Measurements from ENCODE around the gene NTN1. TPM values are rescaled to one million over a fixed set of nuclear protein-coding genes. Genes with fewer than 3 reads are reported as not detected.

The NTN1 gene
- total RNA-seq, 2 donors from 2014 or later: 68.8 to 79.0 TPM

DNA sequence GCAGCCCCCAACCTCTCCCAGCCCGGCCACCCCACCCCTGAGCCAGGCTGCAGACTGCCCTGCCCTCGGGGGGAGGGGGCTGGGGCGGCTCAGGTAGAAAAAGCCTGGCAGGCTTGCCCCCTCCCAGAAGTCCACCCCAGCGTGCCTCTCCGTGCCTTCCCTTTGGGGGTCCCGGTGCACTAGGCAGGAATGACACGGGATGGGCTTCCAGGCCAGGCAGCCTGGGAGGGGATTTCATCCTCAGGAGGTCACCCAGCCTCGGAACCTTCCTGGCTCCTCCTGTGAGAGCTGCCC is 185.0 kb downstream of the NTN1 start:
- TF ChIP-seq, protein P1, sequence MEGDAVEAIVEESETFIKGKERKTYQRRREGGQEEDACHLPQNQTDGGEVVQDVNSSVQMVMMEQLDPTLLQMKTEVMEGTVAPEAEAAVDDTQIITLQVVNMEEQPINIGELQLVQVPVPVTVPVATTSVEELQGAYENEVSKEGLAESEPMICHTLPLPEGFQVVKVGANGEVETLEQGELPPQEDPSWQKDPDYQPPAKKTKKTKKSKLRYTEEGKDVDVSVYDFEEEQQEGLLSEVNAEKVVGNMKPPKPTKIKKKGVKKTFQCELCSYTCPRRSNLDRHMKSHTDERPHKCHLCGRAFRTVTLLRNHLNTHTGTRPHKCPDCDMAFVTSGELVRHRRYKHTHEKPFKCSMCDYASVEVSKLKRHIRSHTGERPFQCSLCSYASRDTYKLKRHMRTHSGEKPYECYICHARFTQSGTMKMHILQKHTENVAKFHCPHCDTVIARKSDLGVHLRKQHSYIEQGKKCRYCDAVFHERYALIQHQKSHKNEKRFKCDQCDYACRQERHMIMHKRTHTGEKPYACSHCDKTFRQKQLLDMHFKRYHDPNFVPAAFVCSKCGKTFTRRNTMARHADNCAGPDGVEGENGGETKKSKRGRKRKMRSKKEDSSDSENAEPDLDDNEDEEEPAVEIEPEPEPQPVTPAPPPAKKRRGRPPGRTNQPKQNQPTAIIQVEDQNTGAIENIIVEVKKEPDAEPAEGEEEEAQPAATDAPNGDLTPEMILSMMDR (IDR thresholded peaks at IDR 0.05): no peak
- ATAC-seq (ENCODE audit: insufficient number of reproducible peaks, low FRiP score, low read depth): no peak
- Histone ChIP-seq H3K36me3 (peaks cover 3% of the 10 kb centered on the region), H3K9me3 (no peaks in the 10 kb centered on the region), H3K4me3 (peak overlapping the region; percentile 38), H3K27ac (peak overlapping the region in 1 of 2 donors; percentile 28), H3K27me3 (replicated peaks; ENCODE audit: insufficient read depth) (no peaks in the 10 kb centered on the region), H3K4me1 (ENCODE audit: control insufficient read depth in 1 of 2, low read depth in 2 of 2) (peaks cover 12 to 20% of the 10 kb centered on the region in 2 donors)
- no peak for DNase-seq (ENCODE audit: low spot score)

DNA sequence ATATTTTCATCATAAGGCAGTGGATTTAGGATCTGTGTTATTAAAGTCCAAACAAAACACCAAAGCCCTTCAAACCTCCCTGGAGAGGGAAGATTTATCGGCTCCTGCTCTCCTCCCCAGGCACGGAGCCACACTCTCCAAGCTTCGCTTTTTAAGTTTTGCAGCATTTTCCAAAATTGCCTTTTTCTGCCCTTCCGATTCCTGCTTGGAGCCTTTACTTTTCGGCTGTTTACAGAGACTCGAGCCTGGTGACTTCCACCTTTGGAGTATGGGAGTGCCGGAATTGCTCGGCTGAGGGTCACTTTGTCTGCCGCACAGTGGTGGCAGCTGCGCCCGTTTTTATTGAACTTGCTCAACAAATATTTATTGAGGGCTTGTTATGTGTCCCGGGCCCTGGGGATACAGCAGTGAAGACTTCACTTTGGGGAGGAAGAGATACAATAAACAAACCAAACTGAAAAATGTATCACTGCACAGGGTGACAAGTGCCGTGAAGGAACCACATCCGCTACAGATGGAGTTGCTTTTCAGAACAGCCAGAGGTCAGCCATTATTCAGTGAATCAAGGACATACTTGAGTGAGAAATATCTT is 185.5 kb downstream of the NTN1 start:
- H3K27ac ChIP-seq: peak overlapping the region in 1 of 2 donors; percentile 28
- TF ChIP-seq, protein P1 (IDR thresholded peaks at IDR 0.05): no peak
- H3K27me3 ChIP-seq (replicated peaks; ENCODE audit: insufficient read depth): no peaks in the 10 kb centered on the region
- peak overlapping the region; percentile 38 for H3K4me3 ChIP-seq
- ATAC-seq (ENCODE audit: insufficient number of reproducible peaks, low FRiP score, low read depth) (no peak), DNase-seq (ENCODE audit: low spot score) (no peak)
- H3K4me1 ChIP-seq (ENCODE audit: control insufficient read depth in 1 of 2, low read depth in 2 of 2): peaks cover 12 to 20% of the 10 kb centered on the region in 2 donors
- H3K9me3 ChIP-seq: no peaks in the 10 kb centered on the region
- H3K36me3 ChIP-seq: peaks cover 3% of the 10 kb centered on the region

DNA sequence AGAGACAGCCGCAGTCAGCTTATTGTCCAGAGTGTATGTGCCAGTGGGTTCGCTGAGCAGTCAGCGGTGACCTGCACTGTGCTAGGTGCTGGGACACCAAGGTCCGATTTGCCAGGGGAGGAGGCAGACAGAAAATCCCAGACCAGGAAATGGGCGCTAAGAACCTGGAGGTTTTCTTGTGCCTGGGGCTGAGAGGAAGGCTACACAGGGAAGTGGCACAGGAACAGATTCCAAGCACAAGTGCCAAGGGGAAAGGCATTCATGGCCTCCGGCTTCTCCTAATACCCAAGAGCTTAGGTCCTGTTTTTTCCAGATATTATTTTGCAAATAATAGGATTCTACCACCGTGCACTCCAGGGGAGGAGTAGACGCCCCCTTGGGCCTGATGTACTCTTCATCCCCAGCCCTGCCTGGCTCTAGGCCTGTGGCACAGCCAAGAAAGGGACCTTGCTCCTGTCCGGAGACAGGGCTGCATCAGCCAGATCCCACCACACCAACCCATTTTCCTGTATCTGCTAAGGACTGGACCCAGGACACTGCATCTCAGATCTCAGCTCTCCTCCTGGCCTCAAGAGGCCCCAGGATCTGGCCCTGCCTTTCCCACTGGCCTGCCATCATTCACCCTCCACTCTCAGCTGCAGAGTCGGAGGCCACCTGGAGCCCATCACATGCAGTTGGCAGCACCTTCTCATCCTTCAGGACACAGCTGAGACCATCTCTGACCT is 187.2 kb downstream of the NTN1 start:
- ATAC-seq (ENCODE audit: insufficient number of reproducible peaks, low FRiP score, low read depth): no peak
- H3K27ac ChIP-seq: no peak overlapping the region
- H3K27me3 ChIP-seq (replicated peaks; ENCODE audit: insufficient read depth): no peaks in the 10 kb centered on the region
- no peaks in the 10 kb centered on the region for H3K9me3 ChIP-seq
- peaks cover 3% of the 10 kb centered on the region for H3K36me3 ChIP-seq
- peaks cover 12 to 20% of the 10 kb centered on the region in 2 donors for H3K4me1 ChIP-seq (ENCODE audit: control insufficient read depth in 1 of 2, low read depth in 2 of 2)
- TF ChIP-seq, protein P1 (IDR thresholded peaks at IDR 0.05): no peak
- H3K4me3 ChIP-seq: no peak overlapping the region
- DNase-seq (ENCODE audit: low spot score): no peak

DNA sequence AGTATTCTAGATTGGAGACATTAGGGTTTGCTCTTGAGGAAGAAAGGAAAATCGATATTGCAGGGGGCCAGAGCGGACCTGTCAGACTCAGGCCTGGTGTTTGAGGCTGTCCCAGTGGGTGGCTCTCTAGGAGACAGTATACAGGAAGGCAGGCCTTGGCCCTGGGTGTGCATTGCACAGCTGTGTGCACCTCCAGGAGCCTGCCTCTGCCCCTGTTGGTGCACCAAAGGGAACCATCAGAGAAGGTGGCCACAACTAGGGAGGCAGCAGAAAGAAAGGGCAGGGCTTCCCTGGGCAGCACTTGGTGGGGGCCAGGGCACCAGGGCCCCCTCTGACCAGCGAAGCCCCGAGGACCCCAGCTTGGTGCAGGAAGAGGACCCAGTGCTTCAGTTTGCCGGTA is 188.0 kb downstream of the NTN1 start:
- TF ChIP-seq, protein P1 (IDR thresholded peaks at IDR 0.05): no peak
- peaks cover 12 to 20% of the 10 kb centered on the region in 2 donors for H3K4me1 ChIP-seq (ENCODE audit: control insufficient read depth in 1 of 2, low read depth in 2 of 2)
- H3K36me3 ChIP-seq: peaks cover 3% of the 10 kb centered on the region
- no peak overlapping the region for H3K27ac ChIP-seq
- no peak overlapping the region for H3K4me3 ChIP-seq
- ATAC-seq (ENCODE audit: insufficient number of reproducible peaks, low FRiP score, low read depth) (no peak), DNase-seq (ENCODE audit: low spot score) (no peak)
- no peaks in the 10 kb centered on the region for H3K27me3 ChIP-seq (replicated peaks; ENCODE audit: insufficient read depth)
- H3K9me3 ChIP-seq: no peaks in the 10 kb centered on the region

DNA sequence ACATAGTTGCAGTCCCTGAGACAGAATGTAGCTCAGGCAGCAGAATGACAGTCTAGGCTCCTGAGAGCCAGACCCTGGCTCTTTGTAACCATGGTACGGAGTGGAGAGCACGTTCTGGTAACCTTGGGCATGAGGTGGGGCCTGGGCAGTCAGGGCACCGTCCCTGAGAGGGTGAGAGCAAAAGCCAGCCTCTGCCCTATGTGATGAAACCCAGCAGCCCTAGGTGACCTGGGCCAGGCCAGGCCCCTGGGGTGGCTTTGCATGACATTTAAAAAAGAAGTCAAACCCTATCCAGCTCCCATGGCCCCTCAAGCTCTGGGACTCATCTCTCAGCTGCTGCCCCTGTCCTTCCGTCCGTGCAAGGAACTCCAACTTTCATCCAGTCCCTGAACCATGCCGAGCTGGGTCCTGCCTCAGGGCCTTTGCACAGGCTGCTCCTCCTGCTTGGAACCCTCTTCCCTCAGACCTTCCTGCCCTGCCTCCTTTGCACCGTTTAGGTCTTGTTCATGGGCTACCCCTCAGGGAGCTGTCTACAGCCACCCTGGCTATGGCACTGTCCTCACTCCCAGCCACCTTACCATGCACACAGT is 188.6 kb downstream of the NTN1 start:
- DNase-seq (ENCODE audit: low spot score): no peak
- Histone ChIP-seq H3K27ac (no peak overlapping the region), H3K4me1 (ENCODE audit: control insufficient read depth in 1 of 2, low read depth in 2 of 2) (peaks cover 12 to 20% of the 10 kb centered on the region in 2 donors), H3K36me3 (peaks cover 3% of the 10 kb centered on the region), H3K27me3 (replicated peaks; ENCODE audit: insufficient read depth) (no peaks in the 10 kb centered on the region), H3K9me3 (no peaks in the 10 kb centered on the region), H3K4me3 (no peak overlapping the region)
- TF ChIP-seq, protein P1 (IDR thresholded peaks at IDR 0.05): no peak
- no peak for ATAC-seq (ENCODE audit: insufficient number of reproducible peaks, low FRiP score, low read depth)
